ENCODE measurements around the gene RIPPLY3. TPM values are rescaled to one million over a fixed set of nuclear protein-coding genes. Genes with fewer than 3 reads are reported as not detected.
A peak's percentile ranks its signal among the peaks of the same experiment; 100 is the strongest.

The RIPPLY3 gene
- total and polyA plus RNA-seq, 2 of the 13 experiments (the other 11 are each of a cell fraction or from before 2014, with no cell fraction given): 0.09 to 2.9 TPM

- TF ChIP-seq CEBPB (IDR thresholded peaks at IDR 0.05; ENCODE audit: borderline replicate concordance, low read depth, low read length) (no peak), STAT5B (CRISPR knock-in tag; IDR thresholded peaks at IDR 0.05) (no peak), ZNF232 (CRISPR knock-in tag; IDR thresholded peaks at IDR 0.05; ENCODE audit: borderline replicate concordance) (0 out of 2 replicates have a peak, but pooled peaks have one; percentile 35), KAT8 (CRISPR knock-in tag; IDR thresholded peaks at IDR 0.05) (no peak), CHCHD3 (CRISPR knock-in tag; IDR thresholded peaks at IDR 0.05) (no peak), ZFP37 (CRISPR knock-in tag; IDR thresholded peaks at IDR 0.05; ENCODE audit: borderline replicate concordance) (no peak), SAFB2 (CRISPR knock-in tag; IDR thresholded peaks at IDR 0.05; ENCODE audit: borderline replicate concordance, low read depth) (no peak), HMG20B (CRISPR knock-in tag; conservative IDR thresholded peaks at IDR 0.05) (no peak), ZSCAN12 (CRISPR knock-in tag; IDR thresholded peaks at IDR 0.05) (no peak), SIN3A (IDR thresholded peaks at IDR 0.05; ENCODE audit: borderline replicate concordance, low read depth, low read length) (no peak), MEIS1 (CRISPR knock-in tag; IDR thresholded peaks at IDR 0.05; ENCODE audit: borderline replicate concordance) (no peak), SP4 (CRISPR knock-in tag; IDR thresholded peaks at IDR 0.05) (0 out of 2 replicates have a peak, but pooled peaks have one; percentile 41)
- TF ChIP-seq, protein P1, sequence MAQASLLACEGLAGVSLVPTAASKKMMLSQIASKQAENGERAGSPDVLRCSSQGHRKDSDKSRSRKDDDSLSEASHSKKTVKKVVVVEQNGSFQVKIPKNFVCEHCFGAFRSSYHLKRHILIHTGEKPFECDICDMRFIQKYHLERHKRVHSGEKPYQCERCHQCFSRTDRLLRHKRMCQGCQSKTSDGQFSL (CRISPR knock-in tag; IDR thresholded peaks at IDR 0.05): no peak
- TF ChIP-seq, protein P2, sequence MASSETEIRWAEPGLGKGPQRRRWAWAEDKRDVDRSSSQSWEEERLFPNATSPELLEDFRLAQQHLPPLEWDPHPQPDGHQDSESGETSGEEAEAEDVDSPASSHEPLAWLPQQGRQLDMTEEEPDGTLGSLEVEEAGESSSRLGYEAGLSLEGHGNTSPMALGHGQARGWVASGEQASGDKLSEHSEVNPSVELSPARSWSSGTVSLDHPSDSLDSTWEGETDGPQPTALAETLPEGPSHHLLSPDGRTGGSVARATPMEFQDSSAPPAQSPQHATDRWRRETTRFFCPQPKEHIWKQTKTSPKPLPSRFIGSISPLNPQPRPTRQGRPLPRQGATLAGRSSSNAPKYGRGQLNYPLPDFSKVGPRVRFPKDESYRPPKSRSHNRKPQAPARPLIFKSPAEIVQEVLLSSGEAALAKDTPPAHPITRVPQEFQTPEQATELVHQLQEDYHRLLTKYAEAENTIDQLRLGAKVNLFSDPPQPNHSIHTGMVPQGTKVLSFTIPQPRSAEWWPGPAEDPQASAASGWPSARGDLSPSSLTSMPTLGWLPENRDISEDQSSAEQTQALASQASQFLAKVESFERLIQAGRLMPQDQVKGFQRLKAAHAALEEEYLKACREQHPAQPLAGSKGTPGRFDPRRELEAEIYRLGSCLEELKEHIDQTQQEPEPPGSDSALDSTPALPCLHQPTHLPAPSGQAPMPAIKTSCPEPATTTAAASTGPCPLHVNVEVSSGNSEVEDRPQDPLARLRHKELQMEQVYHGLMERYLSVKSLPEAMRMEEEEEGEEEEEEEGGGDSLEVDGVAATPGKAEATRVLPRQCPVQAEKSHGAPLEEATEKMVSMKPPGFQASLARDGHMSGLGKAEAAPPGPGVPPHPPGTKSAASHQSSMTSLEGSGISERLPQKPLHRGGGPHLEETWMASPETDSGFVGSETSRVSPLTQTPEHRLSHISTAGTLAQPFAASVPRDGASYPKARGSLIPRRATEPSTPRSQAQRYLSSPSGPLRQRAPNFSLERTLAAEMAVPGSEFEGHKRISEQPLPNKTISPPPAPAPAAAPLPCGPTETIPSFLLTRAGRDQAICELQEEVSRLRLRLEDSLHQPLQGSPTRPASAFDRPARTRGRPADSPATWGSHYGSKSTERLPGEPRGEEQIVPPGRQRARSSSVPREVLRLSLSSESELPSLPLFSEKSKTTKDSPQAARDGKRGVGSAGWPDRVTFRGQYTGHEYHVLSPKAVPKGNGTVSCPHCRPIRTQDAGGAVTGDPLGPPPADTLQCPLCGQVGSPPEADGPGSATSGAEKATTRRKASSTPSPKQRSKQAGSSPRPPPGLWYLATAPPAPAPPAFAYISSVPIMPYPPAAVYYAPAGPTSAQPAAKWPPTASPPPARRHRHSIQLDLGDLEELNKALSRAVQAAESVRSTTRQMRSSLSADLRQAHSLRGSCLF (CRISPR knock-in tag; IDR thresholded peaks at IDR 0.05; ENCODE audit: borderline replicate concordance): no peak
- TF ChIP-seq, protein P3, sequence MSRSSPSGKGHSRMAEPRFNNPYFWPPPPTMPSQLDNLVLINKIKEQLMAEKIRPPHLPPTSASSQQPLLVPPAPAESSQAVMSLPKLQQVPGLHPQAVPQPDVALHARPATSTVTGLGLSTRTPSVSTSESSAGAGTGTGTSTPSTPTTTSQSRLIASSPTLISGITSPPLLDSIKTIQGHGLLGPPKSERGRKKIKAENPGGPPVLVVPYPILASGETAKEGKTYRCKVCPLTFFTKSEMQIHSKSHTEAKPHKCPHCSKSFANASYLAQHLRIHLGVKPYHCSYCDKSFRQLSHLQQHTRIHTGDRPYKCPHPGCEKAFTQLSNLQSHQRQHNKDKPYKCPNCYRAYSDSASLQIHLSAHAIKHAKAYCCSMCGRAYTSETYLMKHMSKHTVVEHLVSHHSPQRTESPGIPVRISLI (CRISPR knock-in tag; IDR thresholded peaks at IDR 0.05; ENCODE audit: borderline replicate concordance): no peak
- TF ChIP-seq, protein P4, sequence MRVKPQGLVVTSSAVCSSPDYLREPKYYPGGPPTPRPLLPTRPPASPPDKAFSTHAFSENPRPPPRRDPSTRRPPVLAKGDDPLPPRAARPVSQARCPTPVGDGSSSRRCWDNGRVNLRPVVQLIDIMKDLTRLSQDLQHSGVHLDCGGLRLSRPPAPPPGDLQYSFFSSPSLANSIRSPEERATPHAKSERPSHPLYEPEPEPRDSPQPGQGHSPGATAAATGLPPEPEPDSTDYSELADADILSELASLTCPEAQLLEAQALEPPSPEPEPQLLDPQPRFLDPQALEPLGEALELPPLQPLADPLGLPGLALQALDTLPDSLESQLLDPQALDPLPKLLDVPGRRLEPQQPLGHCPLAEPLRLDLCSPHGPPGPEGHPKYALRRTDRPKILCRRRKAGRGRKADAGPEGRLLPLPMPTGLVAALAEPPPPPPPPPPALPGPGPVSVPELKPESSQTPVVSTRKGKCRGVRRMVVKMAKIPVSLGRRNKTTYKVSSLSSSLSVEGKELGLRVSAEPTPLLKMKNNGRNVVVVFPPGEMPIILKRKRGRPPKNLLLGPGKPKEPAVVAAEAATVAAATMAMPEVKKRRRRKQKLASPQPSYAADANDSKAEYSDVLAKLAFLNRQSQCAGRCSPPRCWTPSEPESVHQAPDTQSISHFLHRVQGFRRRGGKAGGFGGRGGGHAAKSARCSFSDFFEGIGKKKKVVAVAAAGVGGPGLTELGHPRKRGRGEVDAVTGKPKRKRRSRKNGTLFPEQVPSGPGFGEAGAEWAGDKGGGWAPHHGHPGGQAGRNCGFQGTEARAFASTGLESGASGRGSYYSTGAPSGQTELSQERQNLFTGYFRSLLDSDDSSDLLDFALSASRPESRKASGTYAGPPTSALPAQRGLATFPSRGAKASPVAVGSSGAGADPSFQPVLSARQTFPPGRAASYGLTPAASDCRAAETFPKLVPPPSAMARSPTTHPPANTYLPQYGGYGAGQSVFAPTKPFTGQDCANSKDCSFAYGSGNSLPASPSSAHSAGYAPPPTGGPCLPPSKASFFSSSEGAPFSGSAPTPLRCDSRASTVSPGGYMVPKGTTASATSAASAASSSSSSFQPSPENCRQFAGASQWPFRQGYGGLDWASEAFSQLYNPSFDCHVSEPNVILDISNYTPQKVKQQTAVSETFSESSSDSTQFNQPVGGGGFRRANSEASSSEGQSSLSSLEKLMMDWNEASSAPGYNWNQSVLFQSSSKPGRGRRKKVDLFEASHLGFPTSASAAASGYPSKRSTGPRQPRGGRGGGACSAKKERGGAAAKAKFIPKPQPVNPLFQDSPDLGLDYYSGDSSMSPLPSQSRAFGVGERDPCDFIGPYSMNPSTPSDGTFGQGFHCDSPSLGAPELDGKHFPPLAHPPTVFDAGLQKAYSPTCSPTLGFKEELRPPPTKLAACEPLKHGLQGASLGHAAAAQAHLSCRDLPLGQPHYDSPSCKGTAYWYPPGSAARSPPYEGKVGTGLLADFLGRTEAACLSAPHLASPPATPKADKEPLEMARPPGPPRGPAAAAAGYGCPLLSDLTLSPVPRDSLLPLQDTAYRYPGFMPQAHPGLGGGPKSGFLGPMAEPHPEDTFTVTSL (CRISPR knock-in tag; IDR thresholded peaks at IDR 0.05; ENCODE audit: borderline replicate concordance): no peak
Measured at GRCh38 chr21:36966066-36966820, 40.3 kb upstream of the RIPPLY3 start, which contains the start of gene HLCS (continued).

Measured in HepG2 (cell line).